ENCODE data around the gene SERPINA1.

Gene SERPINA1

GRCh38 chr14:94343238-94344005 is 45.0 kb downstream of the SERPINA1 start:
- H3K9ac ChIP-seq (ENCODE audit: low read length) = no peak overlapping the region
- no peaks in the 10 kb centered on the region for H3K36me3 ChIP-seq (ENCODE audit: control insufficient read depth, insufficient read depth, low read length)
- no peaks in the 10 kb centered on the region for H3K27me3 ChIP-seq (ENCODE audit: control insufficient read depth, insufficient read depth, low read length)
- H3K27ac ChIP-seq (ENCODE audit: low read depth, low read length) = no peak overlapping the region
- H3K9me3 ChIP-seq (ENCODE audit: control insufficient read depth, insufficient read depth, low read depth, low read length) = no peaks in the 10 kb centered on the region
- no peaks in the 10 kb centered on the region for H3K4me1 ChIP-seq (ENCODE audit: control insufficient read depth, insufficient read depth, low read length)
- no peak overlapping the region for H3K4me3 ChIP-seq (ENCODE audit: low read depth, low read length)

- Histone ChIP-seq H3K4me3 (ENCODE audit: low read depth, low read length) (no peak overlapping the region), H3K27ac (ENCODE audit: low read depth, low read length) (no peak overlapping the region), H3K9ac (ENCODE audit: low read length) (no peak overlapping the region), H3K27me3 (ENCODE audit: control insufficient read depth, insufficient read depth, low read length) (no peaks in the 10 kb centered on the region), H3K4me1 (ENCODE audit: control insufficient read depth, insufficient read depth, low read length) (no peaks in the 10 kb centered on the region), H3K36me3 (ENCODE audit: control insufficient read depth, insufficient read depth, low read length) (no peaks in the 10 kb centered on the region), H3K9me3 (ENCODE audit: control insufficient read depth, insufficient read depth, low read depth, low read length) (no peaks in the 10 kb centered on the region)
Measured at GRCh38 chr14:94342334-94342934, 46.0 kb downstream of the SERPINA1 start.

GRCh38 chr14:94341656-94342333 is 46.6 kb downstream of the SERPINA1 start:
- no peaks in the 10 kb centered on the region for H3K27me3 ChIP-seq (ENCODE audit: control insufficient read depth, insufficient read depth, low read length)
- no peak overlapping the region for H3K9ac ChIP-seq (ENCODE audit: low read length)
- no peak overlapping the region for H3K27ac ChIP-seq (ENCODE audit: low read depth, low read length)
- no peak overlapping the region for H3K4me3 ChIP-seq (ENCODE audit: low read depth, low read length)
- no peaks in the 10 kb centered on the region for H3K4me1 ChIP-seq (ENCODE audit: control insufficient read depth, insufficient read depth, low read length)
- H3K9me3 ChIP-seq (ENCODE audit: control insufficient read depth, insufficient read depth, low read depth, low read length) = no peaks in the 10 kb centered on the region
- H3K36me3 ChIP-seq (ENCODE audit: control insufficient read depth, insufficient read depth, low read length) = no peaks in the 10 kb centered on the region

GRCh38 chr14:94340533-94340932 is 47.9 kb downstream of the SERPINA1 start:
- no peaks in the 10 kb centered on the region for H3K4me1 ChIP-seq (ENCODE audit: control insufficient read depth, insufficient read depth, low read length)
- H3K27ac ChIP-seq (ENCODE audit: low read depth, low read length) = no peak overlapping the region
- no peak overlapping the region for H3K9ac ChIP-seq (ENCODE audit: low read length)
- no peaks in the 10 kb centered on the region for H3K36me3 ChIP-seq (ENCODE audit: control insufficient read depth, insufficient read depth, low read length)
- no peaks in the 10 kb centered on the region for H3K27me3 ChIP-seq (ENCODE audit: control insufficient read depth, insufficient read depth, low read length)
- H3K4me3 ChIP-seq (ENCODE audit: low read depth, low read length) = no peak overlapping the region
- no peaks in the 10 kb centered on the region for H3K9me3 ChIP-seq (ENCODE audit: control insufficient read depth, insufficient read depth, low read depth, low read length)

GRCh38 chr14:94338023-94338422 is 50.4 kb downstream of the SERPINA1 start:
- Histone ChIP-seq H3K4me1 (ENCODE audit: control insufficient read depth, insufficient read depth, low read length) (no peaks in the 10 kb centered on the region), H3K36me3 (ENCODE audit: control insufficient read depth, insufficient read depth, low read length) (no peaks in the 10 kb centered on the region)

GRCh38 chr14:94337274-94337673 is 51.1 kb downstream of the SERPINA1 start:
- H3K9ac ChIP-seq (ENCODE audit: low read length) = no peak overlapping the region

More at GRCh38 chr14:94338023-94338422, 50.4 kb downstream of the SERPINA1 start:
- H3K9me3 ChIP-seq (ENCODE audit: control insufficient read depth, insufficient read depth, low read depth, low read length) = no peaks in the 10 kb centered on the region
- H3K4me3 ChIP-seq (ENCODE audit: low read depth, low read length) = no peak overlapping the region
- H3K27ac ChIP-seq (ENCODE audit: low read depth, low read length) = no peak overlapping the region
- no peaks in the 10 kb centered on the region for H3K27me3 ChIP-seq (ENCODE audit: control insufficient read depth, insufficient read depth, low read length)
- H3K9ac ChIP-seq (ENCODE audit: low read length) = no peak overlapping the region

GRCh38 chr14:94334872-94335271 is 53.5 kb downstream of the SERPINA1 start:
- Histone ChIP-seq H3K27ac (ENCODE audit: low read depth, low read length) (no peak overlapping the region), H3K4me1 (ENCODE audit: control insufficient read depth, insufficient read depth, low read length) (no peaks in the 10 kb centered on the region), H3K27me3 (ENCODE audit: control insufficient read depth, insufficient read depth, low read length) (no peaks in the 10 kb centered on the region), H3K9me3 (ENCODE audit: control insufficient read depth, insufficient read depth, low read depth, low read length) (no peaks in the 10 kb centered on the region), H3K36me3 (ENCODE audit: control insufficient read depth, insufficient read depth, low read length) (no peaks in the 10 kb centered on the region), H3K4me3 (ENCODE audit: low read depth, low read length) (no peak overlapping the region), H3K9ac (ENCODE audit: low read length) (no peak overlapping the region)

More at GRCh38 chr14:94337274-94337673, 51.1 kb downstream of the SERPINA1 start:
- Histone ChIP-seq H3K36me3 (ENCODE audit: control insufficient read depth, insufficient read depth, low read length) (no peaks in the 10 kb centered on the region), H3K27me3 (ENCODE audit: control insufficient read depth, insufficient read depth, low read length) (no peaks in the 10 kb centered on the region), H3K4me3 (ENCODE audit: low read depth, low read length) (no peak overlapping the region), H3K27ac (ENCODE audit: low read depth, low read length) (no peak overlapping the region), H3K4me1 (ENCODE audit: control insufficient read depth, insufficient read depth, low read length) (no peaks in the 10 kb centered on the region), H3K9me3 (ENCODE audit: control insufficient read depth, insufficient read depth, low read depth, low read length) (no peaks in the 10 kb centered on the region)

- Histone ChIP-seq H3K4me1 (ENCODE audit: control insufficient read depth, insufficient read depth, low read length) (no peaks in the 10 kb centered on the region), H3K27me3 (ENCODE audit: control insufficient read depth, insufficient read depth, low read length) (no peaks in the 10 kb centered on the region), H3K4me3 (ENCODE audit: low read depth, low read length) (no peak overlapping the region), H3K36me3 (ENCODE audit: control insufficient read depth, insufficient read depth, low read length) (no peaks in the 10 kb centered on the region), H3K9me3 (ENCODE audit: control insufficient read depth, insufficient read depth, low read depth, low read length) (no peaks in the 10 kb centered on the region), H3K27ac (ENCODE audit: low read depth, low read length) (no peak overlapping the region), H3K9ac (ENCODE audit: low read length) (no peak overlapping the region)
Measured at GRCh38 chr14:94332587-94332986, 55.8 kb downstream of the SERPINA1 start.

GRCh38 chr14:94332063-94332583 is 56.3 kb downstream of the SERPINA1 start:
- H3K27me3 ChIP-seq (ENCODE audit: control insufficient read depth, insufficient read depth, low read length) = no peaks in the 10 kb centered on the region
- H3K4me3 ChIP-seq (ENCODE audit: low read depth, low read length) = no peak overlapping the region
- H3K36me3 ChIP-seq (ENCODE audit: control insufficient read depth, insufficient read depth, low read length) = no peaks in the 10 kb centered on the region
- no peak overlapping the region for H3K9ac ChIP-seq (ENCODE audit: low read length)
- no peaks in the 10 kb centered on the region for H3K9me3 ChIP-seq (ENCODE audit: control insufficient read depth, insufficient read depth, low read depth, low read length)
- H3K4me1 ChIP-seq (ENCODE audit: control insufficient read depth, insufficient read depth, low read length) = no peaks in the 10 kb centered on the region
- H3K27ac ChIP-seq (ENCODE audit: low read depth, low read length) = no peak overlapping the region

GRCh38 chr14:94331462-94331861 is 56.9 kb downstream of the SERPINA1 start:
- no peak overlapping the region for H3K27ac ChIP-seq (ENCODE audit: low read depth, low read length)
- no peaks in the 10 kb centered on the region for H3K4me1 ChIP-seq (ENCODE audit: control insufficient read depth, insufficient read depth, low read length)
- H3K9me3 ChIP-seq (ENCODE audit: control insufficient read depth, insufficient read depth, low read depth, low read length) = no peaks in the 10 kb centered on the region
- no peaks in the 10 kb centered on the region for H3K36me3 ChIP-seq (ENCODE audit: control insufficient read depth, insufficient read depth, low read length)
- no peak overlapping the region for H3K9ac ChIP-seq (ENCODE audit: low read length)
- H3K4me3 ChIP-seq (ENCODE audit: low read depth, low read length) = no peak overlapping the region
- no peaks in the 10 kb centered on the region for H3K27me3 ChIP-seq (ENCODE audit: control insufficient read depth, insufficient read depth, low read length)

- no peaks in the 10 kb centered on the region for H3K9me3 ChIP-seq (ENCODE audit: control insufficient read depth, insufficient read depth, low read depth, low read length)
- H3K9ac ChIP-seq (ENCODE audit: low read length) = no peak overlapping the region
- no peaks in the 10 kb centered on the region for H3K4me1 ChIP-seq (ENCODE audit: control insufficient read depth, insufficient read depth, low read length)
- no peak overlapping the region for H3K27ac ChIP-seq (ENCODE audit: low read depth, low read length)
- H3K4me3 ChIP-seq (ENCODE audit: low read depth, low read length) = no peak overlapping the region
- no peaks in the 10 kb centered on the region for H3K36me3 ChIP-seq (ENCODE audit: control insufficient read depth, insufficient read depth, low read length)
- no peaks in the 10 kb centered on the region for H3K27me3 ChIP-seq (ENCODE audit: control insufficient read depth, insufficient read depth, low read length)
Measured at GRCh38 chr14:94330857-94331256, 57.5 kb downstream of the SERPINA1 start.

Data from HUES6 (cell line).